Immature natural killer cell (primary cell): ENCODE results near the gene PHF1. TPM values are rescaled to one million over a fixed set of nuclear protein-coding genes. Genes with fewer than 3 reads are reported as not detected.

Source experiments
- DNase-seq, 3 donors: peaks; one replicate each; pipeline ENCODE4 v3.0.0; 2022; ENCODE audit warnings: mixed read lengths in 1 of 3
- H3K27ac Mint-ChIP-seq, 6 donors: one replicate each; pipeline ENCODE4 v1.8.0; 2020; ENCODE audit warnings: mixed read lengths in 6 of 6, mild to moderate bottlenecking in 5 of 6, inconsistent platforms in 4 of 6, moderate library complexity in 3 of 6
- H3K27me3 Mint-ChIP-seq, 3 donors: one replicate each; pipeline ENCODE4 v1.8.0; 2020 to 2021; ENCODE audit warnings: low read depth in 3 of 3, mild to moderate bottlenecking in 3 of 3, mixed read lengths in 3 of 3, moderate library complexity in 3 of 3, inconsistent platforms in 1 of 3
- H3K36me3 Mint-ChIP-seq, 3 donors: one replicate each; pipeline ENCODE4 v1.8.0; 2020; ENCODE audit warnings: mixed read lengths in 3 of 3, inconsistent platforms in 2 of 3, mild to moderate bottlenecking in 2 of 3
- H3K4me1 Mint-ChIP-seq, 2 donors: one replicate each; pipeline ENCODE4 v1.8.0; 2020; ENCODE audit warnings: inconsistent platforms in 2 of 2, mild to moderate bottlenecking in 2 of 2, mixed read lengths in 2 of 2, moderate library complexity in 1 of 2
- H3K4me3 Mint-ChIP-seq, 5 donors: one replicate each; pipeline ENCODE4 v1.8.0; 2020; ENCODE audit warnings: mild to moderate bottlenecking in 5 of 5, mixed read lengths in 5 of 5, inconsistent platforms in 3 of 5, moderate library complexity in 3 of 5
- H3K9me3 Mint-ChIP-seq, 6 donors: one replicate each; pipeline ENCODE4 v1.8.0; 2020; ENCODE audit warnings: mild to moderate bottlenecking in 6 of 6, mixed read lengths in 6 of 6, inconsistent platforms in 4 of 6, moderate library complexity in 3 of 6
- polyA plus RNA-seq, 3 donors: library from polyadenylated mRNA; unstranded; fragments of 300-500 nt; fragmentation: Illumina TruSeq; gene quantifications; one replicate each; pipeline ENCODE4 v1.2.3, GENCODE V29; 2021

Gene PHF1
- polyA plus RNA-seq, 3 donors from 2014 or later, result 22.7 to 36.5 (median 29.8) TPM

DNA sequence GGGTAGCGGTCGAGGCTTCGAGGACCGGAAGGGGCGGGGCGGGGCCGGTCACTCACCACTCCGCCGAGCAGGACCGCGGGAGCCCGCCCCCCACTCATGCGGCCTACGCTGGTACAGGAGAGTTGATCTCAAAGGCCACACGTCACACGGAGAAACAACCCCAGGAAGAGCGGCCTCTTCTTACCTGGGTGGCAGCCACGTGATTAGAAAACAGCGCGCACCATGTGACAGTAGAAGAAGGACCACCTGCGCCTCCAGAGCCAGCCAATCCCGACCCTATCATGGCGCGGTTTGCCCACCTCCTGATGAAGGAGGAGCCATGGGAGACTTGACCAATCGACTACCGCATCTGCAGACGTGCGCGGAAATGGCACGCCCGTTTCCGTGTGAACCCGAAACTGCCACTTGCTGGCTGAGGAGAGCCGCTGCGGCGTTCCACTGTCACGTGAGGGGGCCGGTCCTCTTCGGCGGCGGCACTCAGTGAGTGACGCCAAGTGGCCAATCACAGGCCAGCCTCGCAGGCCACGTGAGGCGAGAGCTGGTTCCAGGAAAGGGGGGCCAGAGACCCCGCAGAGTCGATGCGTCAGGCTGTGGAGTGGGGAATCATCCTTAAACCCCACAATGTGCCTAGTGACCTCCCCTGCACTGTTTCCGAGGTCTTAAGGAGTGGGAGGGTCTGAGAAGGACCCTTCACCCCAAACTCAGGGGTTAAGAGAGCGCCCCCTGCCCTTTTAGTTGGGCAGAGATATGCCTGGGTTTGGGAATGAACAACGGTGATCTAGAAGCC lies 7.3 kb downstream of the PHF1 start, which contains the start of gene CUTA:
Gene CUTA, minus strand, starts transcription at position 205 of the 787 bp plus-strand sequence. Its CDS starts 107 bp downstream, at position 98.
- H3K9me3 Mint-ChIP-seq, result no peaks in the 10 kb centered on the region
- H3K4me1 Mint-ChIP-seq, result peaks cover 60 to 67% of the 10 kb centered on the region in 2 donors
- H3K27ac Mint-ChIP-seq, result peak within 1 kb of the TSS; percentile 97 to 100 (median 100)
- H3K27me3 Mint-ChIP-seq, result peaks cover 12 to 26% (median 20%) of the 10 kb centered on the region in 3 donors
- peak; percentile 99 for DNase-seq
- H3K36me3 Mint-ChIP-seq, result peaks cover 0 to 20% (median 3%) of the 10 kb centered on the region in 3 donors
- peak within 1 kb of the TSS; percentile 94 to 96 (median 94) for H3K4me3 Mint-ChIP-seq

DNA sequence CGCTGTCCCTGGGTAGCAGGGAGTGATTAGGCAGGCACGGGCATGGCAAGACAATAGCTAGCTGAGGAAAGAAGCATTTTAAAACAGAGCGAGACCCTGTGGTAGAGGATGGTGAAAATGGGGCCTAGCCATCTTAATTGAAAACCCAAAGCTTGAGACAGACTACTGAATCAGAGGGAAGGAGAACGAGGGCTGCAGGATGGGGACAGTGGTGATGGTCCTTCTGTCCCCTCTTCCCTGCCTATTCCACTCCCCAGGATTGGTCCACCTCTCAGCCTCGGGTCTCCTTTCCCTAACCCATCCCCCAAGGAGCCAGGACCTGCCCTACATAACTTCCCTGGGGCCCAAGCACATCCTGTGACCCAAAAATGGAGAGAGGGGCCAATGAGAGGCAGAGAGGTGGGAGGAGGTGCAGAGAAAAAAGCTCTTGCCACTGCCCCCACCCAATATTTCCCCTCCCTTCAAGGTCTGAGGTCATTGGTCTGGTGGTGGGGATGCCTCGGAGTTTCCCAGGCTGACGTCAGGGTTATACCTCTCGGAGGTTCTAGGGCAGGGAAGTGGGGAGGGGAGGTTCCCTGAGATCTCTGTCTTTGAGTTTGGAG lies 8.0 kb downstream of the PHF1 start:
- no peaks in the 10 kb centered on the region for H3K9me3 Mint-ChIP-seq
- peak; percentile 41 to 50 (median 44) for DNase-seq
- peak overlapping the region; percentile 94 to 96 (median 94) for H3K4me3 Mint-ChIP-seq
- peak overlapping the region; percentile 97 to 100 (median 100) for H3K27ac Mint-ChIP-seq
- peaks cover 0 to 15% (median 0%) of the 10 kb centered on the region in 3 donors for H3K36me3 Mint-ChIP-seq
- peaks cover 12 to 25% (median 20%) of the 10 kb centered on the region in 3 donors for H3K27me3 Mint-ChIP-seq
- peaks cover 57 to 65% of the 10 kb centered on the region in 2 donors for H3K4me1 Mint-ChIP-seq

DNA sequence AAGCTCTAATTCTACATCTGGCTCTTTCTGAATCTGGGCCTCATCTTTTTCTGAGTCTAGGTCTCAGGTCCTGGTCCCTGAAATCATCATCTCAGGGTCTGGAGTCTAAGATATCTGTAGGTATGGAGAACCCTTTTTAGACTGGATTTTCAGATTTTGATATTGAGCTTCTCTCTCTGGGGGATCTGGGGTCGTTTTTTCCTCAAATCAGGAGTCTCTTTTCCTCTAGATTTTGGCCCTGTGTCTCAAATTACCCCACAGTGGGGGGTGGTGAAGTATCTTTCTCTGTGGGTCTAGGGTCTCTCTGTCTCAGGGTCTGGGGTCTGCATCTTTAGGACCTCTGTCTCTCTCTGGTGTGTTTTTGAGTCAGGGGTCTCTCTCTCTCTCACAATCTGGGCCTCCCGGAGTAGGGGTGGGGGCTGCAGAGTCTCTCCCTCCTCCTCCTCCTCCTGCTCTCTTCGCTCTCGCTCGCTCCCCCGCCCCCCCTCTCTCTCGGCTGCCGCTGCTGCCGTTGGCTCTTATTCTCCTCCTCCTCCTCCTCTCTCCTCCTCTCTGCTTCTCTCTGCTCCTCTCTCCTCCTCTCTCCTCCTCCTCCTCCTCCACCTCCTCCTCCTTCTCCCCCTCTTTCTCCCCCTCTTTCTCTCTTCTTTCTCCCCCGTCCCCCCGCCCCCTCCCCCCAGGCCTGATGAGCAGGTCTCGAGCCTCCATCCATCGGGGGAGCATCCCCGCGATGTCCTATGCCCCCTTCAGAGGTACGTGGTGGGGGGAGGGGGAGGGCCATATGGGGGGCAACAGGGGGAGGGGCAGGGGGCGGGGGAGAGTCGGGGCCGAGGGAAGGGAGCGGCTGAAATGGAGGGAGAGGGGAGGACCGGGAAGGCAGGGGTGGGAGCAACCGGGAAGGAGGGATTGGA lies 9.0 kb downstream of the PHF1 start, which contains the start of gene SYNGAP1:
Gene SYNGAP1, plus strand, starts transcription at position 486 of the 911 bp plus-strand sequence. Its CDS starts 200 bp downstream, at position 686.
- Mint-ChIP-seq H3K9me3 (no peaks in the 10 kb centered on the region), H3K36me3 (peaks cover 0 to 7% (median 0%) of the 10 kb centered on the region in 3 donors), H3K27me3 (peaks cover 14 to 29% (median 20%) of the 10 kb centered on the region in 3 donors), H3K4me3 (peak within 1 kb of the TSS; percentile 65 to 96 (median 94)), H3K27ac (peak within 1 kb of the TSS; percentile 97 to 100 (median 100)), H3K4me1 (peaks cover 60 to 67% of the 10 kb centered on the region in 2 donors)
- DNase-seq, result no peak

DNA sequence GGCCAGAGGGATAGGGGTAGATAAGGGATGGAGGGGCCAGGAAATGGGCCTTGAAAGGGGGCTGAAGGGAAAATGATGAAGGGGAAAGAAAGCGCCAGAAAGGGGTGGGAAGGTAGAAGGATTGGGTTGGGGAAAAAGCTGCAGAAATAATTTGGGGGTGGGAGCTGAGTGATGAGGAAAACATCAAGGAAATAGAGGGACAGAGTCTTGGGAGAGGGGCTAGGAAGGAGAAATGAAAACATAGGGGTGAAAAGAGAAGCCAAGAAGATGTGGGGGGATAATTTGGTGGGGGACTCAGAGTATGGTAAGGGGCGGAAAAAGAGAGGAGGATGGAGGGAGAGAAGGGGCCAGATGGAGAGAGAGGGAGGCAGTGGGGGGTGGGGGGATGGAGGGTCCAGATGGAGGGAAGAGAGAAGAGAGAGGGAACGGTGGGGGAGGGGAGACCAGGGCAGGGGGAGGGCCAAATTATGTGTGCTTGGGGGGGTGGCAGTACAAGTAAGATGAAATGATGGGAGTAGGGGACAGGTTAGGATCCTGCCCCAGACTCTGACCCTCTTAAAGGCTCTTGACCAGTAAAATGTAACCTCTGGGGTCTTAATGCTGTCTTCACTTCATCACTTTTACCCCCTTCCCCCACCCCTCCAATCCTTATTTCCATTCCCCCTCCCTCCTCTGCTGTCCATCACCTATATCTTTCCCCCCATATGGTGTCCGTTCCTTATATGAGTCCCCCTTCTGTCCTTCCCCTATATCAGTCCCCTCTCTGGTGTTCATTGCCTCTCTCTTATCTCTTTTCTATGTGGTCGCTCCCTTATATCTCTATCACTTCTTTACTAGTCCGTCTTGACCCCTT lies 9.9 kb downstream of the PHF1 start:
- Mint-ChIP-seq H3K9me3 (no peaks in the 10 kb centered on the region), H3K36me3 (peaks cover 0 to 2% (median 0%) of the 10 kb centered on the region in 3 donors), H3K27me3 (peaks cover 12 to 33% (median 22%) of the 10 kb centered on the region in 3 donors), H3K4me3 (peak overlapping the region in 3 of 5 donors; percentile 2 to 28 (median 12)), H3K4me1 (peaks cover 65 to 71% of the 10 kb centered on the region in 2 donors), H3K27ac (peak overlapping the region in 5 of 6 donors; percentile 32 to 100 (median 83))
- no peak for DNase-seq

DNA sequence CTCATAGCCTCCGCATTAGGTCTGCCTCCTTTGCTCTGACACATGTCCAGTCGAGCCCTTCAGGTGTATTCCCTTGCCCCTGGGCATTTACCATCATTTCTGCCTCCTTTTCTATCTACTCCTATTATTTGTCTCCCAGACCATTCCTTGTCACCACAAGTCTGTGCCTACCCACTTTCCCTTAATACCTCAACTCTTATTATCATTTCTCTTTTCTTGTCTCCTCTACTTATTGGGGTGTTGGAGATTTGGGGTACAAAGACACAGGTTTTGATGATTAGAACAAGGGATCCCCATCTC lies 10.5 kb downstream of the PHF1 start:
- Mint-ChIP-seq H3K27me3 (peaks cover 12 to 37% (median 22%) of the 10 kb centered on the region in 3 donors), H3K36me3 (no peaks in the 10 kb centered on the region), H3K4me1 (peaks cover 65 to 70% of the 10 kb centered on the region in 2 donors), H3K4me3 (peak overlapping the region in 3 of 5 donors; percentile 2 to 28 (median 12)), H3K27ac (peak overlapping the region in 5 of 6 donors; percentile 32 to 100 (median 81)), H3K9me3 (no peaks in the 10 kb centered on the region)
- DNase-seq, result no peak

DNA sequence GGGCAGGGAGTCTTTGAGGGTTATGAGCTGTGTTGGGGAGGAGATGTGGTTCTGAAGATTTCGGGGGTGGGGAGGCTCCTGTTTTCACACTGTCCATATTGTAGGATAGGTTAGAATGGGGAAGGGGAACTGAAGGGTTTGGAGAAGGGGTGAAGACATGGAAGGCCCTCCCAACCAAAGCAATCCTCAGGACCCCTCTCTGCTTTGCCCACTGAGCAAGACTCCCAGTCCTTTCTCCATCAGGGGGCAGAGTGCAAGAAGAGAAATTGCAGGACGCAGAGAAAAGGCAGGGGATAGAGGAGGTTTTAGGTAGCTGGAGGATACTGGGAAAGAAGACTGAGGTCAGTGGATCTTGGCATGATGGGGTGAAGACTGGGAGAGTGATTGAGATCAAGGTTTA lies 13.0 kb downstream of the PHF1 start:
- H3K36me3 Mint-ChIP-seq, result no peaks in the 10 kb centered on the region
- DNase-seq, result no peak
- H3K4me3 Mint-ChIP-seq, result peak overlapping the region; percentile 81 to 97 (median 94)
- peaks cover 59 to 66% of the 10 kb centered on the region in 2 donors for H3K4me1 Mint-ChIP-seq
- H3K27ac Mint-ChIP-seq, result peak overlapping the region; percentile 92 to 99 (median 96)
- no peaks in the 10 kb centered on the region for H3K9me3 Mint-ChIP-seq
- H3K27me3 Mint-ChIP-seq, result peaks cover 15 to 32% (median 18%) of the 10 kb centered on the region in 3 donors

DNA sequence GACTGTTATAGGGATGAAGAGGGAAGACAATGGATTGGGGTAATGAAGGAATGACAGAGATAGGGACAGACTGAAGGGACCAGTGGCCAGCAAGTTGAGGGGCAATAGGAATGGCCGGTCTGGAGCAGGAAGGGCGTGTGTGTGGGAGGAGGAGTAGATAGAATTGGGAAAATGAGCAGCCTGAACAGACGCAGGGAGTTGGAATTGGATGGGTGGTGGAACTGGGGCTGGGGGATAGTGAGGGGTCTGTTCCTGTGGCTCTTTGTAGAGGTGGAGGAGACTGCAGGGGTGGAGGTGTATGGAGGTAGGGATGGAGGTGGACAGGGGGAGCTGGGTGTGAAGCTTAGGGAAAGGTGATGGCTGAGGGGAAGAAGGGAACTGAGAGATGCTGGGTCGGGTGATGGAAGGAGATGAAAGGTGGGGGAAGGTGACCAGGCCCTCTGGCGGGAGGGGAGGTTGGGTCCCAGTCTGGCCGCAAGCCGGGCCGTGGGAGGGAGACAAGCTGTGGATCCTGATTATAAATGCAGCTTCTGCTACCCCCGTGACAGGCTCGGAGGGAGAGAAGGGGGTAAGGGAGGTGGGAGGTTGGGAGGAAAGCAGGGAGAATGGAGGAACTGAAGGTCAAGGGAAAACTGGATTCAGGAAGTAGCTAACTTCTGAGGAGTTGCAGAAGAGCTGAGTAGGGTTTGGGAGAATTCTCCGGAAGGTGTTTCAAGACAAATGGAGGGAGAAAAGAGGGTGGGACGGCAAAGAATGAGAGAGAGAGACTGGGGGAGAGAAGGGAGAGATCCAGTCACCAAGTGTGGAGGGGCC lies 14.2 kb downstream of the PHF1 start:
- peaks cover 61 to 68% of the 10 kb centered on the region in 2 donors for H3K4me1 Mint-ChIP-seq
- peak overlapping the region; percentile 81 to 97 (median 94) for H3K4me3 Mint-ChIP-seq
- no peaks in the 10 kb centered on the region for H3K36me3 Mint-ChIP-seq
- no peak for DNase-seq
- H3K27ac Mint-ChIP-seq, result peak overlapping the region; percentile 92 to 99 (median 96)
- H3K27me3 Mint-ChIP-seq, result peaks cover 15 to 33% (median 21%) of the 10 kb centered on the region in 3 donors
- H3K9me3 Mint-ChIP-seq, result no peaks in the 10 kb centered on the region

DNA sequence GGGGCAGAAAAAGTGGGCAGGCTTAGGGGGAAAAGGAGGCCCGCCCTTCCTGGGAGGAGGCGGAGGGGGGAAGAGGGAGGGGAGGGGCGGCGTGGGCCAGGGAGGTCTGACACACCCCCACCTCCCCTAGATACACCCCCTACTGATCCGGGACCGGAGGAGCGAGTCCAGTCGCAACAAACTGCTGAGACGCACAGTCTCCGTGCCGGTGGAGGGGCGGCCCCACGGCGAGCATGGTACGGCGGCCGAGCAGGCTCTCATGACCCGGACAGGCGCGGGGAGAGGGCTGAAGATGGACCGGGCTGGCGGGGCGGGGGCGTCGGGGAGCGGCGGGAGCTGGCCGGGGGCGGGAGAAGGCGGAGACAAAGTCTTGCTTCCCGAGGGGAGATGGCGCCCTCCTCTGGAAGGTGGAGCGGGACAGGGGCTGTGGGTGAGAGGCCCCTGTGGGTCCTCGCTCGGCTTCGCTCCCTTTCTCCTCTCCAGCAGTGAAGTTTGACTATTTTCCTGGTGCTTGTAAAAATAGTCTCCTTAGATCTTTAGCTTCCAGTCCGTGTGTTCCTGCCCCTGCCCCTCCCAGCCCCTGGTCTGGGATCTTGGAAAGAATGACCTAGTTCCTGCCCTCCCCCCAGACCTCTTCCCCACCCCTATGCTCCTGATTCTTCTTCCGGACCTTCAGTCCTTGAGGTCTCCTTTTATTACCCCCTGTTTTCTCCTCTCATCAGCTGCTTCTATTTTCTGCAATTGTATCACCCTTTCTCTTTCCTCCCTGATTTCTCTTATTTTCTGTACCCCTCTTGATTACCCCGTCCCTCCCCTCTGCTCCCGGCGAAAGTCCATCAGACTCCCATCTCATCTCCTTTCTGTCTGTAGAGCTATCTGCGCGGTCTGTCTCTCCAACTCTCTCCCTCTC lies 15.1 kb downstream of the PHF1 start:
- H3K4me3 Mint-ChIP-seq, result peak overlapping the region; percentile 81 to 97 (median 94)
- H3K4me1 Mint-ChIP-seq, result peaks cover 68 to 77% of the 10 kb centered on the region in 2 donors
- no peaks in the 10 kb centered on the region for H3K9me3 Mint-ChIP-seq
- no peaks in the 10 kb centered on the region for H3K36me3 Mint-ChIP-seq
- H3K27me3 Mint-ChIP-seq, result peaks cover 16 to 34% (median 21%) of the 10 kb centered on the region in 3 donors
- DNase-seq, result peak; percentile 77 to 78 (median 78)
- peak overlapping the region; percentile 92 to 99 (median 96) for H3K27ac Mint-ChIP-seq

DNA sequence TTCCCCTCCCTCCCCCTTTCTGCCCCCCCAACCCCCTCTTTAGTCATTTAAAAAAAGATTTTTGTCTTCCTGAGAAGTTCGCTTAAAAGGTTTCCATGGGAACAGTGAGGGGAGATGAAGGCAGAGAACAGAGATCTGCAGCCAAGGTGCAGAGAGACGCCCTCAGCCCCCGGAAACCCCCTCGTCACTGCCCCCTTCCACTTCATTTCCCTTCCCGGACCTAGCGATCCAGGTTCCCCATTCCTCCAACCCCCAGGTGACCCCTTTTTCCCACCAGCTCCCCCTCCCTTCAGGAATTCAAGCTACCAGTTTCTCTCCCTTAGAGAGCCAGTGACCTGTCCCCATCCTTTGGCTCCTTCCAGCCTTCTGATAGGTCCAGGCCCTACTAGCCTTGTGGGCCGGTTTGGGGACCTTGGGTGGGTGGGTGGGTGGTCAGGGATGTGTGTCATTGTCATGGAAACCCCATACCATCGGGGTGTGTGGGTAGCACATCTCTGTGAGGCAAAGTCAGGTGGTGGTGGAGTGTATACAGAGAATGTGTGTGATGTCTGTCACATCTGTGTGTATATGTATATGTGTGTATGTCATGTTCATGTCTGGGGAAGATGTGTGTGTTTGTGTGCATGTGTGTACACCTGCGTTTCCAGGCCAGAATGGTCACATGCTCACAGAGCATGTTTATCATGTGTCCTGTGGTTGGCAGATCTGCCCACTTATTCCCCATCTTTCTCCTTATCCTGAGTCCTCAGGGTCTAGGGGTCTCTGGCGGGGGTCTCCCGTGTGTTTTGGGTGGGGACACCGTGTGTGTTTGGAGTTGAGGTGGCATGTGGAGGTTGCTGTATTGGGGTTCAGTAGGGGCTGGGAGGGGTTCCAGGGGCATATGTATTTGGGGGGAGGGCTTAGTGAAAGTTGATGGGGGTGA lies 16.0 kb downstream of the PHF1 start:
- H3K9me3 Mint-ChIP-seq, result no peaks in the 10 kb centered on the region
- peaks cover 76 to 77% of the 10 kb centered on the region in 2 donors for H3K4me1 Mint-ChIP-seq
- H3K27ac Mint-ChIP-seq, result peak overlapping the region; percentile 92 to 99 (median 96)
- DNase-seq, result peak; percentile 58 to 62 (median 61)
- H3K36me3 Mint-ChIP-seq, result no peaks in the 10 kb centered on the region
- peaks cover 17 to 35% (median 21%) of the 10 kb centered on the region in 3 donors for H3K27me3 Mint-ChIP-seq
- H3K4me3 Mint-ChIP-seq, result peak overlapping the region; percentile 81 to 97 (median 94)

DNA sequence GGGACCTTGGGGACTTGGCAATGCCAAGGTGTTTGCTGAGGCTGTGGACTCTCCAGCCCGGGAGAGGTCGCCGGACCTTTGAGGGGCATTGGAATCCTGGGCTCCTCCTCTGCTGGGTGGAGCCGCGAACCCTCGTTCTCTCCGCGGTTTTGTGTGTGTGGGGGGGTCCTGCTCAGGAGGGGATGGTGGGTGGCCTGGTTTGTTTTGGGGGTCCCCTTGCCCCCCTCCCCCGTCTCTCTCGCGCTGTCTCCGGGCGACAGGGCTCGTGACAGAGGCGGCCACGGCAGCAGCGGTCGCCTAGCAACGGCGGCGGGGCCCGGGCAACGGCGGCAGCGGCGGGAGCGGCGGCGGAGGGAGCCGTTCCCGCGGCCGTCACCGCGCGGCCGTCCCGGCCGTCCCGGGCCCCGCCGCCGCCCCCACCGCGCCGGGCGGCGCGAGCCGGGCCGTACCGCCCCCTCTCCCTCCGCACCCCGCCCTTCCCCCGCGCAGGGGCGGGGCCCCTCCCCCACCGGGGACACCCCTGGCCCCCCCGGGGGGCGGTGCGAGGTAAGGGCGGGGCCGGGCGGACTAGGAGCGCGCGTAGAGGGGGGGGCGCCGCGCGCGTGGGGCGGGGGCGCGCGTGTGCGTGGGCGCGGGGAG lies 16.9 kb downstream of the PHF1 start:
- H3K4me3 Mint-ChIP-seq, result peak overlapping the region; percentile 90 to 97 (median 94)
- H3K4me1 Mint-ChIP-seq, result peaks cover 84 to 85% of the 10 kb centered on the region in 2 donors
- peak overlapping the region; percentile 91 to 99 (median 97) for H3K27ac Mint-ChIP-seq
- H3K9me3 Mint-ChIP-seq, result no peaks in the 10 kb centered on the region
- H3K36me3 Mint-ChIP-seq, result no peaks in the 10 kb centered on the region
- H3K27me3 Mint-ChIP-seq, result peaks cover 17 to 35% (median 21%) of the 10 kb centered on the region in 3 donors
- DNase-seq, result peak; percentile 68 to 71 (median 69)
